Ectodermal cell (in vitro differentiated cells): ENCODE data around the gene DPYSL5.

Experiments
- H3K27ac ChIP-seq: 2 replicates; pipeline ENCODE4 v1.7.0; 2013; ENCODE audit warnings: mild to moderate bottlenecking, low read depth, low read length; ENCODE audit not compliant: insufficient read depth, poor library complexity, severe bottlenecking
- H3K27me3 ChIP-seq: 2 replicates; pipeline ENCODE4 v1.7.0; 2013; ENCODE audit warnings: mild to moderate bottlenecking, low read length; ENCODE audit not compliant: insufficient read depth, control insufficient read depth, poor library complexity, severe bottlenecking
- H3K36me3 ChIP-seq: one replicate; pipeline ENCODE4 v1.7.0; 2013; ENCODE audit warnings: low read length; ENCODE audit not compliant: control insufficient read depth, insufficient read depth
- H3K4me1 ChIP-seq: one replicate; pipeline ENCODE4 v1.7.0; 2013; ENCODE audit warnings: low read length; ENCODE audit not compliant: control insufficient read depth, insufficient read depth
- H3K4me3 ChIP-seq: 2 replicates; pipeline ENCODE4 v1.7.0; 2013; ENCODE audit warnings: low read depth, low read length, control low read depth; ENCODE audit not compliant: insufficient read depth
- H3K9me3 ChIP-seq: 2 replicates; pipeline ENCODE4 v1.7.0; 2013; ENCODE audit warnings: mild to moderate bottlenecking, low read length, moderate library complexity; ENCODE audit not compliant: control insufficient read depth
- WGBS, 2 experiments: methylation state at CpG; one replicate each; pipeline ENCODE4 v1.1.7; 2013; ENCODE audit warnings: missing lambda C conversion rate in 2 of 2; 5-methylcytosine and 5-hydroxymethylcytosine counted together

Gene DPYSL5

GRCh38 chr2:26854283-26854827 is 6.4 kb downstream of the DPYSL5 start:
- H3K27me3 ChIP-seq = peaks cover 20% of the 10 kb centered on the region
- WGBS, 2 experiments = 100% methylated on average over 1 of the region's 1 CpG; no CpG with 5 or more reads in 1 of the 2 experiments
- H3K36me3 ChIP-seq = no peaks in the 10 kb centered on the region

GRCh38 chr2:26855466-26855865 is 7.5 kb downstream of the DPYSL5 start:
- 55 to 66% methylated on average over 5 of the region's 7 CpGs for WGBS, 2 experiments

More at GRCh38 chr2:26854283-26854827, 6.4 kb downstream of the DPYSL5 start:
- H3K4me3 ChIP-seq = no peak overlapping the region
- no peaks in the 10 kb centered on the region for H3K9me3 ChIP-seq
- H3K27ac ChIP-seq = no peak overlapping the region
- peaks cover 23% of the 10 kb centered on the region for H3K4me1 ChIP-seq

GRCh38 chr2:26859622-26860021 is 11.7 kb downstream of the DPYSL5 start:
- Histone ChIP-seq H3K27me3 (no peaks in the 10 kb centered on the region), H3K4me1 (peaks cover 12% of the 10 kb centered on the region), H3K27ac (no peak overlapping the region), H3K4me3 (no peak overlapping the region), H3K36me3 (no peaks in the 10 kb centered on the region), H3K9me3 (no peaks in the 10 kb centered on the region)
- 88 to 97% methylated on average over 4 of the region's 4 CpGs for WGBS, 2 experiments

More at GRCh38 chr2:26855466-26855865, 7.5 kb downstream of the DPYSL5 start:
- Histone ChIP-seq H3K4me3 (no peak overlapping the region), H3K27ac (peak overlapping the region; percentile 5), H3K9me3 (no peaks in the 10 kb centered on the region), H3K4me1 (peaks cover 23% of the 10 kb centered on the region), H3K27me3 (peaks cover 9% of the 10 kb centered on the region), H3K36me3 (no peaks in the 10 kb centered on the region)

- Histone ChIP-seq H3K27me3 (no peaks in the 10 kb centered on the region), H3K9me3 (no peaks in the 10 kb centered on the region), H3K4me3 (no peak overlapping the region), H3K36me3 (no peaks in the 10 kb centered on the region), H3K27ac (no peak overlapping the region), H3K4me1 (peaks cover 12% of the 10 kb centered on the region)
- 86 to 99% methylated on average over 1 to 2 of the region's 3 CpGs for WGBS, 2 experiments
These were observed 12.4 kb downstream of the DPYSL5 start for GRCh38 chr2:26860211-26860850.

- no peaks in the 10 kb centered on the region for H3K9me3 ChIP-seq
- no peaks in the 10 kb centered on the region for H3K27me3 ChIP-seq
- H3K4me1 ChIP-seq = peaks cover 7% of the 10 kb centered on the region
- no peak overlapping the region for H3K27ac ChIP-seq
- H3K4me3 ChIP-seq = no peak overlapping the region
- H3K36me3 ChIP-seq = no peaks in the 10 kb centered on the region
- WGBS, 2 experiments = 92 to 93% methylated on average over 2 of the region's 2 CpGs
These were observed 13.8 kb downstream of the DPYSL5 start for GRCh38 chr2:26861610-26862224.

- peaks cover 7% of the 10 kb centered on the region for H3K4me1 ChIP-seq
- 92% methylated on average over 2 of the region's 2 CpGs for WGBS, 2 experiments
- H3K9me3 ChIP-seq = no peaks in the 10 kb centered on the region
- no peaks in the 10 kb centered on the region for H3K36me3 ChIP-seq
- H3K4me3 ChIP-seq = no peak overlapping the region
- no peaks in the 10 kb centered on the region for H3K27me3 ChIP-seq
- no peak overlapping the region for H3K27ac ChIP-seq
These were observed 16.3 kb downstream of the DPYSL5 start for GRCh38 chr2:26864226-26864625.

GRCh38 chr2:26864646-26865045 is 16.7 kb downstream of the DPYSL5 start:
- no peak overlapping the region for H3K4me3 ChIP-seq
- H3K27ac ChIP-seq = no peak overlapping the region
- no peaks in the 10 kb centered on the region for H3K27me3 ChIP-seq
- peaks cover 7% of the 10 kb centered on the region for H3K4me1 ChIP-seq
- no peaks in the 10 kb centered on the region for H3K36me3 ChIP-seq
- 92 to 94% methylated on average over 5 to 7 of the region's 7 CpGs for WGBS, 2 experiments
- H3K9me3 ChIP-seq = no peaks in the 10 kb centered on the region

- Histone ChIP-seq H3K9me3 (no peaks in the 10 kb centered on the region), H3K4me1 (no peaks in the 10 kb centered on the region), H3K27ac (no peak overlapping the region), H3K4me3 (no peak overlapping the region), H3K36me3 (no peaks in the 10 kb centered on the region), H3K27me3 (no peaks in the 10 kb centered on the region)
- WGBS, 2 experiments = 95% methylated on average over 4 of the region's 4 CpGs
These were observed 22.7 kb downstream of the DPYSL5 start for GRCh38 chr2:26870585-26871095.

GRCh38 chr2:26873286-26873983 is 25.5 kb downstream of the DPYSL5 start:
- WGBS, 2 experiments = 85 to 88% methylated on average over 6 of the region's 6 CpGs
- no peaks in the 10 kb centered on the region for H3K27me3 ChIP-seq
- H3K4me3 ChIP-seq = no peak overlapping the region
- no peaks in the 10 kb centered on the region for H3K4me1 ChIP-seq
- no peaks in the 10 kb centered on the region for H3K36me3 ChIP-seq
- H3K27ac ChIP-seq = no peak overlapping the region
- no peaks in the 10 kb centered on the region for H3K9me3 ChIP-seq

GRCh38 chr2:26874514-26874913 is 26.6 kb downstream of the DPYSL5 start:
- Histone ChIP-seq H3K36me3 (peaks cover 6% of the 10 kb centered on the region), H3K9me3 (no peaks in the 10 kb centered on the region), H3K4me1 (no peaks in the 10 kb centered on the region), H3K27ac (no peak overlapping the region), H3K27me3 (no peaks in the 10 kb centered on the region), H3K4me3 (no peak overlapping the region)
- WGBS, 2 experiments = 86 to 92% methylated on average over 1 of the region's 2 CpGs
